Fibroblast of mammary gland (primary cell): ENCODE data around the gene CHM.
"Not testable (repeated sequence)": the region's sequence is repeated elsewhere in the genome, so short reads cannot be mapped to it uniquely, and the experiment has no call there.

ENCODE experiments used
- DNase-seq: peaks from one replicate; pipeline ENCODE4 v3.0.0-alpha.2; 2010; ENCODE audit warnings: low read depth
- H3K4me3 ChIP-seq: 2 replicates; pipeline ENCODE4 v1.5.1; 2011; ENCODE audit warnings: low read depth, mild to moderate bottlenecking, low read length, moderate library complexity; ENCODE audit not compliant: control insufficient read depth
- CTCF ChIP-seq: conservative IDR thresholded peaks from 2 replicates; pipeline ENCODE4 v1.5.1; 2011; ENCODE audit warnings: low read depth, low read length, inconsistent platforms; ENCODE audit not compliant: control insufficient read depth, insufficient read depth

The CHM gene

GRCh38 chrX:85930099-85930498 is 117.3 kb downstream of the CHM start:
- H3K4me3 ChIP-seq = no peak overlapping the region
- TF ChIP-seq CTCF = no peak
- no peak for DNase-seq

GRCh38 chrX:85928606-85929005 is 118.8 kb downstream of the CHM start:
- no peak for DNase-seq
- H3K4me3 ChIP-seq = no peak overlapping the region
- TF ChIP-seq CTCF = no peak

GRCh38 chrX:85927740-85928139 is 119.6 kb downstream of the CHM start:
- no peak for TF ChIP-seq CTCF
- no peak for DNase-seq
- no peak overlapping the region for H3K4me3 ChIP-seq

GRCh38 chrX:85922821-85923220 is 124.5 kb downstream of the CHM start:
- TF ChIP-seq CTCF = no peak
- H3K4me3 ChIP-seq = no peak overlapping the region
- peak; percentile 95 for DNase-seq

- DNase-seq, H3K4me3 ChIP-seq: not testable (repeated sequence)
Measured at GRCh38 chrX:85916656-85917280, 130.6 kb downstream of the CHM start.

GRCh38 chrX:85914431-85914830 is 132.9 kb downstream of the CHM start:
- no peak for DNase-seq
- no peak for TF ChIP-seq CTCF
- no peak overlapping the region for H3K4me3 ChIP-seq

GRCh38 chrX:85907316-85907715 is 140.0 kb downstream of the CHM start:
- H3K4me3 ChIP-seq = no peak overlapping the region
- DNase-seq = no peak
- no peak for TF ChIP-seq CTCF
